Fibroblast of mammary gland (primary cell): ENCODE measurements around the gene ASB14.
A peak's percentile ranks its signal among the peaks of the same experiment; 100 is the strongest.

ENCODE experiments used
- DNase-seq: peaks from one replicate; pipeline ENCODE4 v3.0.0-alpha.2; 2010; ENCODE audit warnings: low read depth
- H3K4me3 ChIP-seq: 2 replicates; pipeline ENCODE4 v1.5.1; 2011; ENCODE audit warnings: low read depth, mild to moderate bottlenecking, low read length, moderate library complexity; ENCODE audit not compliant: control insufficient read depth
- CTCF ChIP-seq: conservative IDR thresholded peaks from 2 replicates; pipeline ENCODE4 v1.5.1; 2011; ENCODE audit warnings: low read depth, low read length, inconsistent platforms; ENCODE audit not compliant: control insufficient read depth, insufficient read depth

Gene ASB14

GRCh38 chr3:57281715-57282114, 10.8 kb downstream of the ASB14 start:
- peak; percentile 47 for DNase-seq
- H3K4me3 ChIP-seq: no peak overlapping the region
- no peak for TF ChIP-seq CTCF

DNA sequence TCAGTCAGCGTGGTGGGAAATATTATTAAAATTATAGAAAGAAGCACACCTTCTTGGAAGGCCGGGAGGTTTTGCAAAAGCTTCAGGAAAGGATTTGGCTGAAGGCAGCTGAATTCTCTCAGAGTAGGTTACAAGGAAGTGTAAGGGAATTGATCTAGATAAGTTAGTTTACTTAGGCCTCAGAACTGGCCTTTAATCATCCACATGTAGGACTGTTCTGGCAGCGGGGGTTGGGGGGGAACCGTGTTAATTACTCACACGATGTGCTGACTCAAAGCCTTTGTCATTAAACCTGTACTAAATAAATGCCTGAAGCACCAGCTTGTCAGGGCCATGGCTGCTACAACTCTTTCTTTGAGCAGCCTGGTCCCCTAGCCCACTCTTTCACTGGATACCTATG, 12.8 kb downstream of the ASB14 start:
- TF ChIP-seq CTCF: no peak
- H3K4me3 ChIP-seq: no peak overlapping the region
- DNase-seq: no peak

DNA sequence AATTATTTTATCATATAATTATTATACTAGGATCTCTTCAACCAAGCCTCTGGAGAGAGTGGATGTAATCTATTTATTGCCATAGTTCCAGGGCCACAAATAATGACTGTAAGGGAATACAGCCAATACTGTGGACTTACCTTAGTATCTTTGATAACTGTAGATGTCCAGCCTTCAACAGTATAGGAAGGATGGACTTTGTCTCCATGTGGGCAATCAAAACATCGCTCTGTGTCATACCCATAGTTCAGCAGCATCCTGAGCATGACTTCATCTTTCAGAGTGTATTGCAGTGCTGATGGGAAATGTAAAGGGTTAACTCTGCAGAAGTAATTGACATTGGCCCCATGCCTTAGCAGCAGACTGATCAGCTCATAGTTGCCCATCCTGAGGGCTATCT, 14.2 kb downstream of the ASB14 start:
- H3K4me3 ChIP-seq: no peak overlapping the region
- TF ChIP-seq CTCF: no peak
- no peak for DNase-seq

DNA sequence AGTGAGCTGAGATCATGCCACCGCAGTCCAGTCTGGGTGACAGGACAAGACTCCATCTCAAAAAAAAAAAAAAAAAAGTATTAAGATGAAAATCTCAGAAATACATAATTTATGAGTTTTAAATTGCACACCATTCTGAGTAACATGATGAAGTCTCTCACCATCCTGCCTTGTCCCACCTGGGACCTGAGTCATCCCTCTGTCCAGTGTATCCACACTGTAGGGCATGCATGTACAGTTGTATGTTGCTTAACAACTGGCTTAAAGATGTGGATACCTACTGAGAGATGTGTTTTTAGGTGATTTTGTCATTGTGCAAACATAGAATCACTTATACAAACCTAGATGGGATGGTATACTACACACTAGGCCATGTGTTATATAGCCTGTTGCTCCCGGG, 17.1 kb downstream of the ASB14 start:
- no peak for TF ChIP-seq CTCF
- peak; percentile 28 for DNase-seq
- H3K4me3 ChIP-seq: no peak overlapping the region

DNA sequence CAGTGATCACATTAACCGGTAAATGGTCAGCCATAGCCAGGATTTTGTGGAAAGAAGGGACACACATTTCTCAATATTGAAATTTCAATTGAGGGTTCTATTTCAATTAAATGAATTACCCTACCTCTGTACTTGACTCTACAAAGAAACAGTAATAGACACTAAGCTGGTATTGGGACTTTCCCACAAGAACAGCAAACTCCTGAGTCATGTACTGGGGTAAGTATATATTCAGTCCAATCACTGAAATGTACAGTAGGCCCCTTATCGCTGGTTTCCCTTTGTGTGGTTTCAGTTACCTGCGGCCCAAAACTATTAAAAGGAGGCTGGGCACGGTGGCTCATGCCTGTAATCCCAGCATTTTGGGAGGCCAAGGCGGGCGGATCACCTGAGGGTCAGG, 17.6 kb downstream of the ASB14 start:
- H3K4me3 ChIP-seq: no peak overlapping the region
- no peak for DNase-seq
- no peak for TF ChIP-seq CTCF

DNA sequence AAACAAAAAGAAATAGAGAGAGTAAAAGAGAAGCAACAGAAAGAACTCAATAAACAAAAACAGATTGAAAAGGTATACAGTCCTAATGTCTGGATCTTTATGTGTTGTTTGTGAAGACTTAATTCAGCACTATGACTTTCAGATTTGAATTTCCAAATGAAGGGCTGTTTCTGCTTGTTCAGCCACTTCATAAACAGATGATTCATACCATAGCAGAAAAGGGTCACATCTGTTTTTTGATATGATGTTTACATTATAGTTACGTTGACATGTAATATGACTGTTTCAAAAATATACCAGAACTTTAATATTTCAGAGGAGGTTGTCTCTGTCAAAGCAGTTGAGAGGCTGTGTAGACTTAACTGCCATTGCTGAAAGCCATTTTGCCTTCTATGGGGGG, 24.1 kb downstream of the ASB14 start:
- DNase-seq: peak; percentile 26

More for the DNA sequence above, 24.1 kb downstream of the ASB14 start:
- no peak for TF ChIP-seq CTCF
- H3K4me3 ChIP-seq: no peak overlapping the region
